HCT116 (cell line): ENCODE data around the gene MTRFR. TPM values are rescaled to one million over a fixed set of nuclear protein-coding genes. Genes with fewer than 3 reads are reported as not detected.

Experiments
- ATAC-seq: fragments of 200-7000 bp; cut with Tn5 transposase; 2 replicates; pipeline ENCODE4 v1.9.1; 2020; ENCODE audit warnings: mild to moderate bottlenecking, moderate library complexity
- BruUV-seq: library from RNA; stranded (reverse); fragments of 400-500 nt; replicated peaks from 2 replicates; lab custom pipeline; 2021; lab: Mats Ljungman, UMichigan
- CTCF ChIA-PET: fragments of 300-600 bp; sonication (Branson Sonifier 250); formaldehyde crosslinking; loops from one replicate; lab custom pipeline; 2021; ENCODE audit warnings: antibody characterized with exemption; lab: Charles Lee
- POLR2A ChIA-PET: fragments of 300-600, 350-600 bp; sonication (Branson Sonifier 250); formaldehyde crosslinking; loops from one replicate; lab custom pipeline; 2021; ENCODE audit warnings: antibody characterized with exemption; lab: Charles Lee
- RAD21 ChIA-PET, 2 experiments: fragments of 300-600 bp; sonication (Branson Sonifier 250); formaldehyde crosslinking; loops; one replicate each; lab custom pipeline; 2023; ENCODE audit warnings: low total read pairs in 2 of 2; ENCODE audit not compliant: uncharacterized antibody in 2 of 2, unreplicated experiment in 2 of 2, low non-redundant PET in 1 of 2; lab: Charles Lee
- DNase-seq: peaks from one replicate; pipeline ENCODE4 v3.0.0-alpha.2; 2010; ENCODE audit warnings: low read depth, low spot score
- H2AFZ ChIP-seq: fragments of 200-600 bp; shearing (Covaris generic), sonication (generic); 2 replicates; pipeline ENCODE4 v1.6.1; 2017; ENCODE audit warnings: low read depth, mixed run types, mixed read lengths, antibody characterized with exemption, low read length; ENCODE audit not compliant: poor library complexity, severe bottlenecking
- H3K27ac ChIP-seq: 2 replicates; pipeline ENCODE4 v1.5.1; 2012; ENCODE audit warnings: low read depth, low read length
- H3K27me3 ChIP-seq: fragments of 200-600 bp; sonication (generic); 2 replicates; pipeline ENCODE4 v1.6.1; 2016; ENCODE audit warnings: mixed run types, low read length, mixed read lengths; ENCODE audit not compliant: insufficient read depth
- H3K36me3 ChIP-seq, 2 experiments: fragments of 200-500 bp in 1 of 2; fragments of 200-600 bp in 1 of 2; sonication (Bioruptor generic) in 1 of 2; sonication (generic) in 1 of 2; 2 replicates each; pipeline versions ENCODE4 v1.5.1 to v1.6.1; 2014 to 2016; ENCODE audit warnings: low read length in 2 of 2, inconsistent platforms in 1 of 2, mixed read lengths in 1 of 2, mixed run types in 1 of 2; ENCODE audit not compliant: insufficient read depth in 2 of 2, control insufficient read depth in 1 of 2
- H3K4me1 ChIP-seq, 2 experiments: fragments of 200-600 bp in 1 of 2; sonication (generic) in 1 of 2; 2 replicates each; pipeline versions ENCODE4 v1.5.1 to v1.6.1; 2012 to 2017; ENCODE audit warnings: low read length in 2 of 2, inconsistent platforms in 1 of 2, mild to moderate bottlenecking in 1 of 2, mixed read lengths in 1 of 2, mixed run types in 1 of 2, moderate library complexity in 1 of 2; ENCODE audit not compliant: insufficient read depth in 2 of 2, control insufficient read depth in 1 of 2
- H3K4me2 ChIP-seq: fragments of 200-600 bp; sonication (generic); 2 replicates; pipeline ENCODE4 v1.6.1; 2017; ENCODE audit warnings: mixed run types, low read length, mixed read lengths
- H3K4me3 ChIP-seq, 2 experiments: fragments of 200-600 bp in 1 of 2; sonication (generic) in 1 of 2; replicated peaks in 1 of 2; 2 replicates each; pipeline ENCODE4 v1.5.1; 2011 to 2016; ENCODE audit warnings: low read length in 2 of 2, control low read depth in 1 of 2, low read depth in 1 of 2, mild to moderate bottlenecking in 1 of 2, mixed read lengths in 1 of 2, mixed run types in 1 of 2
- H3K79me2 ChIP-seq: fragments of 200-600 bp; sonication (generic); 2 replicates; pipeline ENCODE4 v1.6.1; 2017; ENCODE audit warnings: mild to moderate bottlenecking, mixed run types, low read length, moderate library complexity, mixed read lengths; ENCODE audit not compliant: insufficient read depth
- H3K9ac ChIP-seq: fragments of 200-600 bp; sonication (generic); 2 replicates; pipeline ENCODE4 v1.6.1; 2016; ENCODE audit warnings: low read length, mixed read lengths
- H3K9me2 ChIP-seq: fragments of 200-600 bp; sonication (generic), shearing (Covaris generic); 2 replicates; pipeline ENCODE4 v1.6.1; 2017; ENCODE audit warnings: mixed run types, mild to moderate bottlenecking, moderate library complexity; ENCODE audit not compliant: insufficient read depth
- H3K9me3 ChIP-seq, 2 experiments: fragments of 200-500 bp in 1 of 2; fragments of 200-600 bp in 1 of 2; sonication (Bioruptor generic) in 1 of 2; sonication (generic) in 1 of 2; 2 replicates each; pipeline ENCODE4 v1.6.1; 2014 to 2017; ENCODE audit warnings: low read length in 2 of 2, mixed read lengths in 2 of 2, inconsistent platforms in 1 of 2, low read depth in 1 of 2, mild to moderate bottlenecking in 1 of 2, mixed run types in 1 of 2, moderate library complexity in 1 of 2; ENCODE audit not compliant: control insufficient read depth in 1 of 2, insufficient read depth in 1 of 2
- H4K20me1 ChIP-seq: fragments of 200-600 bp; sonication (generic), shearing (Covaris generic); 2 replicates; pipeline ENCODE4 v1.6.1; 2017; ENCODE audit warnings: mixed run types, mild to moderate bottlenecking, moderate library complexity; ENCODE audit not compliant: insufficient read depth
- CBX3 ChIP-seq: IDR thresholded peaks from 2 replicates; pipeline ENCODE4 v1.6.1; 2012; ENCODE audit warnings: low read depth
- ELF1 ChIP-seq: IDR thresholded peaks from 2 replicates; pipeline ENCODE4 v1.6.1; 2012; ENCODE audit warnings: low read depth, borderline replicate concordance
- FOSL1 ChIP-seq: IDR thresholded peaks from 2 replicates; pipeline ENCODE4 v1.6.1; 2012; ENCODE audit warnings: low read depth
- JUND ChIP-seq: IDR thresholded peaks from 2 replicates; pipeline ENCODE4 v1.6.1; 2012
- MAX ChIP-seq: IDR thresholded peaks from 2 replicates; pipeline ENCODE4 v1.6.1; 2012
- POLR2AphosphoS5 ChIP-seq: IDR thresholded peaks from 2 replicates; pipeline ENCODE4 v1.6.1; 2011; ENCODE audit warnings: mild to moderate bottlenecking, low read depth, low read length, moderate library complexity
- RAD21 ChIP-seq: IDR thresholded peaks from 2 replicates; pipeline ENCODE4 v1.6.1; 2012; ENCODE audit warnings: low read depth, mild to moderate bottlenecking
- REST ChIP-seq: IDR thresholded peaks from 2 replicates; pipeline ENCODE4 v1.6.1; 2012; ENCODE audit warnings: low read depth
- YY1 ChIP-seq: IDR thresholded peaks from 2 replicates; pipeline ENCODE4 v1.6.1; 2011; ENCODE audit warnings: low read length, low read depth, moderate library complexity, mild to moderate bottlenecking; ENCODE audit not compliant: insufficient replicate concordance; ENCODE audit errors: extremely low read depth
- ZFX ChIP-seq: fragments of 450-650 bp; IDR thresholded peaks from 2 replicates; pipeline ENCODE4 v1.6.1; 2017
- intact Hi-C: fragments of 100-400 bp; cut with micrococcal nuclease; formaldehyde crosslinking; loops from 2 replicates; pipeline ENCODE4 v1.10.0; 2022
- total RNA-seq: library from RNA; stranded (reverse); gene quantifications from one replicate; pipeline ENCODE4 v1.2.1, GENCODE V29; 2021; ENCODE audit not compliant: unreplicated experiment

Gene MTRFR
- total RNA-seq, 1 experiment from 2014 or later, result 27.0 TPM

GRCh38 chr12:123282111-123282510 is 48.9 kb downstream of the MTRFR start:
- intact Hi-C loops, result no loop called here
- Histone ChIP-seq H3K4me2 (no peak overlapping the region), H3K4me3 (no peak overlapping the region), H3K79me2 (no peaks in the 10 kb centered on the region), H3K9ac (no peak overlapping the region), H3K36me3 (no peaks in the 10 kb centered on the region), H3K9me2 (no peaks in the 10 kb centered on the region), H3K27me3 (no peaks in the 10 kb centered on the region), H4K20me1 (no peaks in the 10 kb centered on the region), H3K9me3 (no peaks in the 10 kb centered on the region), H3K4me1 (no peaks in the 10 kb centered on the region), H3K27ac (no peak overlapping the region), H2AFZ (no peak overlapping the region)
- POLR2A ChIA-PET, result no interaction called here
- ATAC-seq (no peak), DNase-seq (no peak)
- BruUV-seq, result no TSS peak
- CTCF ChIA-PET, result no interaction called here
- TF ChIP-seq REST (no peak), YY1 (no peak), FOSL1 (no peak), ELF1 (no peak), ZFX (no peak)
- RAD21 ChIA-PET, result no interaction called here

- RAD21 ChIA-PET, result interaction anchor here in 1 of 2 experiments (0.6 kb wide), 1 partner anchor 100 kb away, joined by 3 read pairs; no protein-coding TSS in a partner anchor
- H3K9me3 ChIP-seq, result no peaks in the 10 kb centered on the region
- ATAC-seq (no peak), DNase-seq (no peak)
- H3K36me3 ChIP-seq, result no peaks in the 10 kb centered on the region
- CTCF ChIA-PET, result no interaction called here
- POLR2A ChIA-PET, result no interaction called here
- H3K4me3 ChIP-seq, result no peak overlapping the region
- no peak overlapping the region for H3K9ac ChIP-seq
- no peaks in the 10 kb centered on the region for H3K9me2 ChIP-seq
- TF ChIP-seq CBX3, result no peak
- no peak for TF ChIP-seq POLR2AphosphoS5
- TF ChIP-seq MAX, result no peak
- TF ChIP-seq ZFX, result no peak
- no peak for TF ChIP-seq RAD21
- TF ChIP-seq JUND, result no peak
- no peaks in the 10 kb centered on the region for H3K79me2 ChIP-seq
- intact Hi-C loops, result no loop called here
- H3K27ac ChIP-seq, result no peak overlapping the region
- no peaks in the 10 kb centered on the region for H3K27me3 ChIP-seq
- H2AFZ ChIP-seq, result no peak overlapping the region
- no peak overlapping the region for H3K4me2 ChIP-seq
- no peaks in the 10 kb centered on the region for H3K4me1 ChIP-seq
- no peaks in the 10 kb centered on the region for H4K20me1 ChIP-seq
- BruUV-seq, result no TSS peak
Observed at GRCh38 chr12:123283461-123283860, 50.2 kb downstream of the MTRFR start.
